HG03442 (cell line): Measurements from ENCODE around the gene ZBED4.
A peak's percentile ranks its signal among the peaks of the same experiment; 100 is the strongest.
"Not testable (repeated sequence)": the region's sequence is repeated elsewhere in the genome, so short reads cannot be mapped to it uniquely, and the experiment has no call there.

Experiments used
- ATAC-seq: cut with Tn5 transposase; IDR thresholded peaks from one replicate; pipeline ENCODE4 v1.9.1; 2021; ENCODE audit warnings: mild to moderate bottlenecking, moderate library complexity; ENCODE audit not compliant: unreplicated experiment

ZBED4 gene

DNA sequence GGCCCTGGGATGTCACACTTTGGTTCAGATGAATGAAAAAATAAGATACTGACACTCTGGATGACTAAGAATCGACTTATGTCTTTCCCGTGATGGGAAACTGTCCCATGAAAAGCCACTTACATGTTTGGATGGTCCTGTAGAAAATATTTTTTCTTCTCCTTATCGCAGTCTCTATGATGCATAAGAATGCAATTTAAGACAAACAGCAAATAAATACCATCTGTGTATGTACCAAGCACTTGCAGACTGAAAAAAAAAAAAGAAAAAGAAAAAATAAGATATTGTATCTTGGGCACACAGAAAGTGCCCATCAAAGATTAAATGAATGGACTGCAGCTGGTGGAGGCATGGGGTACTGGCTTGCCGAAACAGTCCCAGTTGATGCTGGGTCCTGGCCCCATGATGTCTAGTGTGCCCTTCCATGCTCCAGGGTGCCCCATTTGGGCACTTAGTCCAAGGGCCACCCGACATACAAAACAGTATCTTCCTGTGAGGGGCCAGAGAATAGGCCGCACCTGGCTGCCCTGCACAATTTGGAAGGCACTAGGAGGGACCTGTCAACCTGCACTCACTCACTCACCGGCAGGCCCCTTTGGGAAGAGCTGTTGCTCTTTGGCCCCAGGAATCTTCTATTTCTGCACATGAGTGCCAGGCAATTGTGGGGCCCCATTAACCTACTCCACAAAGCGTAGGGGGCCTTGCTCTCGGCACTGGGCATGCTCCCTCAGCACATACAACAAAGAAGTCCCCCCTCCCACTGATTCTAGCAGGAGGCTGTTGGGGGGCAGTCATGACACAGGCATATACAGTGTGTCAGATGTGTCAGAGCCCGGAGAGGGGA is 2.5 kb upstream of the ZBED4 start:
- no peak for ATAC-seq

- not testable (repeated sequence) for ATAC-seq
Measured at GRCh38 chr22:49852568-49852897, 1.1 kb upstream of the ZBED4 start.

DNA sequence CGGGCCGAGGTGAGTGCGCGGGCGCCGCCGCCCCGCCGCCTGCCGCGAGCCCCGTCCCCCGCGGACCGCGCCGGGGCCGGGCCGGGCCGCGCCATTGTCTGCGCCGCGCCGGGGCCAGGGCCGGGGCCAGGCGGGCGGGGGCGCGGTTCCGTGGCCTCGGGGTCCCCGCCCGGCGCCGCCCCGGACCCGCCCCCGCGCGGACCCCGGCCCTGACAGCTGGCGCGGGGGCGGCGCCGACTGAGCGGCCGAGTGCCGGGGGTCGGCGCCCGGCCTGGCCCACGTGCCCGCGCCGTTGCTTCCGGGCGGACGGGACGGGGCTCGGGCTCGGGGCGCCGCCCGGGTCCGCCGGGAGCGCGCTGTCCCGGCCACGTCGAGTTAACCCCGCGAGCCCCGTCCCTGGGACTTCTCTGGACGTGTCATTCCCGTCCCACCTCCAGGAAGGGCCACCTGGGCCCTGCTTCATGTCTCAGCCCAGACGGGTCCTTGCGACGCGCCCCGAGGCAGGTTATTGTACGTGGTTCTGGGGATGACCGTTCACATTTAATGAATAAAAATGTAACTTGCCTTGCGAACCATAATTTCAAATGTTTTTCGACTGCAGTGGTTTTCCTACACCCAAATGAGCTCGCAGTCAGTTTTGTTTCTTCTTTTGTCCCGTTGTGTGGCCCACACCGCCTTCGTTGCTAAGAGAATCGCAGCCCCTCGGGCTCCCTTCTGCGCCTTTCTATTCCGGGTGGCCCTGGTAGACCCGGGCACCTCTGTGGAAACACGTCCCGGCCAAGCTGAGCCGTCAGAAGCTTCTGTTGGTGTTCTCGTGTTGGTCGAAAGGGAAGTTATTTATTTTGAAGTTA is 562 bp downstream of the ZBED4 start:
- peak; percentile 5 for ATAC-seq

DNA sequence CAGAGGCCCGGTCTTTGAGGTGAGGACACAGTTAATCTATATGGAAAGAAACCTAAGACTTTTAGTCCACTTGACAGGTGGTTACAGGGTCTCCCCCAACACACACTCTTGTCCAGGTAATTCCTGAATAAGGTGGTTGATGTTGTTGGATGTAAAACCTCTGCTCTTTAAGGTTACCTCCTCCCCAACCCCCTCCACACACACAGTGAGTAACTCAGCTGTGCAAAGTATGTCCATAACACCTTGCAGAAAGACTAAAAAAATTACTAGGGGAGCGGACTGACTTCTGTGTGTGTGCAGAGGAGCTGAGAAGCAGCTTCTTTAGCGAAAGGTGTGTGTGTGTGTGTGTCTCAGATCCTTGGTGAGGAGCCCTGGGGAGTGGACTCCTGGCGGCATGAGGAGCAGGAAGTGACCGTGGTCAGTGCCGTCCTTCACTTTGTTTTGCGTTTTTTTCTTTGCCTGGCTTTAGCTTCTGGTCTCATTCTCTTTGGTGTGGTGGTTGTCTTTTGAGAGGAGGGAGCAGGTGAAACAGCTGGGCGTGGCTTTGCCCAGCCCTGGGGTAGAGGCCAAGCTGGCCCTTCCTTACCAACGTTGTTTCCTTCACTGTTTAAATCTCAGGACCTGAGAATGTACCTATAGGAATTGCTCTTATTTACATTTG is 1.7 kb downstream of the ZBED4 start:
- no peak for ATAC-seq

- ATAC-seq, result no peak
Measured at GRCh38 chr22:49856343-49856742, 2.7 kb downstream of the ZBED4 start.

DNA sequence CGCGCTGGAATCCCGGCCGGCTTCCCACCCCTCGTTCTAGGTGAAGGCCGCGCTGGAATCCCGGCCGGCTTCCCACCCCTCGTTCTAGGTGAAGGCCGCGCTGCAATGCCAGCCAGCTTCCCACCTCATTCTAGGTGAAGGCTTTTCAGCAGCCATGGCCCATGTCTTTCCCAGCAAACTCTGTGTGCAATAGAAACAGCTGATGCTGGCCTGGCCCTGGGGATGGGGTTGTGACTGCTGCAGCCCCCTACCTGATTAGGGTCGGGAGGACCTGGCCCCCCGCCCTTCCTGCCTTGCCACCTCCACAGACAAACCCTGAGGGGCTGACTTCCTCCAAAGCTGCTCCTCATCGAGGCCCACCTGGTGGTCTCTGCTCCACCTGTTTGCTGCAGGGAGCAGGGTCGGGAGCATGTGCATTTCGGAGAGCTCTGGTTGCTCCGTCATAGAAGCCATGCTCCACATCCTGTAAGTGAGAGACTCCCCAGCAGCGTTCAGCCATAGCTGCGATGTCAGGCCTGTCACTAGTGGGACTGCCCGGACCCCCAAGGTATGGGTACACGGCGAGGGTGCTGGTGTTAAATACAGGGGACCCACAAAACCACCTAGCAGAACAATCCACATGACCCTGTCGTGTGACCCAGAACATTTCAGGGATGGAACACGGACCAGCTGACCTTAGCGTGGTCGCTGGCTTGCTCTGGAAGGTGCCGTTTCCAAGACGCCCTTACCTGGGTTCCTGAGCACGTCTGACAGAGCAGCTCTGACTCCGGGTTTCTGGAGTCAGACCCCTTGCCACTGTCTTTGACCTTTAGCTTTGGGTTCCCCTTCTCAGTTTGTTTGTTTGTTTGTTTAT is 3.3 kb downstream of the ZBED4 start:
- ATAC-seq, result no peak

- ATAC-seq, result no peak
Measured at GRCh38 chr22:49858827-49859226, 5.2 kb downstream of the ZBED4 start.

DNA sequence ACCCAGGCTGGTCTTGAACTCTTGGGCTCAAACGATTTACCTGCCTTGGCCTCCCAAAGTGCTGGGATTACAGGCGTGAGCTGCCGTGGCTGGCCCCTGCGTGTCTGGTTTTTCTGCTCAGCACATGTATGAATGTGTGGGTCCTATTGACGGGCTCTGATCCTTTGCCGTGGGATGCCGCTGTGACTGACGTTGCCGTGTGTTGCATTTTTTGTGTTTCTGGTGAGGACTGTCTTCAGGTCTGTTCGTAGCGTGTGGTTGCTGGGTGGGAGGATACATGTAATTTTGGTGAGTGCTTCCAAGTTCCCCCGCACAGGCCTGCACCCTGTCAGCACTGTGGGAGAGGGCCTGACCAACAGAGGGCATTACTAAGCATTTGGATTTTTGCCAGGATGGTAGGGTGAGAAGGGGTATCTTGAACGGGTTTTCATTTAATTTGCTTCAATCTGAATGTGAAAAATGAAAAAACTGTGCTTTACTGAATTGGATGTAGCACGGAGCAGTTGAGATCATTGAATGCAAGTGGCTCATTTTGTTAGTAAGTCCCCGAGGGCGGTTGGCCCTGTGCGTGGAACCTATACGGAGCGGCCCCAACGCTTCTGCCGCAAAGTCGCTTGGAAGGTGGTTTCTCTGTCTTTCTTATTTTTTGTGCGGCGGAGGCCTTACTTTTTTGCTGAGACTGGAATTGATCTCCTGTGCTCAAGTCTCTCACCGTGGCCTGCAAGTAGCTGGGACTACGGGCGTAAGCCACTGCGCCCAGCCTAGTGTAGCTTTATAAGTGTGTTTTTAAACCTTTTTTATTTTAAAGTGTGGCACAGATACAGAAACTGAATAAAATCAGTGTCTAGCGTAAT is 8.2 kb downstream of the ZBED4 start:
- no peak for ATAC-seq

- no peak for ATAC-seq
Measured at GRCh38 chr22:49862496-49862776, 8.8 kb downstream of the ZBED4 start.

DNA sequence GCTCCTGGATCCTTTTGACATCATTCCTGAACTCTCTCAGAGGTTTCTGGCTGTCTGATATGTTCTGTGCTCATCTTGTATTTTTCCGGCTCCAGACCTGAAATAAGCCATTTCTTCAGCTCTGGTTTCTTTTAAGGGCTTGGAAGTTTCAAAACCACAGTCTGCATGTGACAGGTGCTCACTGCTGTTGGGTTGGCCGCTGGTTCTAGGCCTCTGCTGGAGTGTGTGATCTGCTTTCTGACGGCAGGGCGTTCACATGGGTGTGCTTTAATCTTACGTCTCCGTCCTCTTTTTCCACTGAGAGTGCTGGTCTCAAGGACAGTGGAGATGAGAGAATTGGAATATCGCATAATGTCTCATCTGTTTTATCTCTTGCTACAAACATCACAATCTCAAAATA is 10.3 kb downstream of the ZBED4 start:
- no peak for ATAC-seq

DNA sequence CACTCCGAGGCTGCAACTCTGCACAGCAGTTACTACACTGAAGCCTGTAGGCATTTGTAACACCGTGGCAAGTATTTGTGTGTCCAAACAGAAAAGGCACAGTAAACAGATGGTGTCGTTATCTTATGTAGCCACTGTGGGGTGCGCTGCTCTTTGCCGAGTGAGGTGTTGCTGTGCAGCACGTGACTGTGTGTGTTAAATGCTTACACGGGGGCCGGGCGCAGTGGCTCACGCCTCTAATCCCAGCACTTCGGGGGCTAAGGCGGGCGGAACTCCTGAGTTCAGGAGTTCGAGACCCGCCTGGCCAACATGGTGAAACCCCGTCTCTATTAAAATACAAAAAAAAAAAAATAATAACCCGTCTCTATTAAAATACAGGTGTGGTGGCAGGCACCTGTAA is 11.5 kb downstream of the ZBED4 start:
- ATAC-seq, result no peak

DNA sequence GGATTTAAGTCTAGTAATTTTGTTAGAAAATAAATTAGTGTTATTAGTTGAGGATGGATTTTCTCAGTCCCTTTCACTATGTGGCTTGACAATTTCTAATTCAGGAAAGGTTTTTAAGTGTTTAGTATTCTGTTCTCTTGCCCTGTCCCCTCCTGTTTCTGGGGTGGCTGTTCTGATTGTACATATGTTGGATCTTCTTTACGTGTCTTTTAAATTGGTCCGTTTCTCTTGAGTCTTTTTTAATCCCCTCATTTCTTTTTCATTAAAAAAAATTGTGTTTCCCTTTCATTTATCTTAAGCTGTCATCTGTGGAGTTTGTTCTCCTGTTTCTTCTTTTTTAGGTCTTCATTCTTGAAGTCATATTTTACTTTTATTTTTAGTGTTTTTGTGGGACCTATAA is 12.5 kb downstream of the ZBED4 start:
- no peak for ATAC-seq

- no peak for ATAC-seq
Measured at GRCh38 chr22:49866646-49867045, 13.0 kb downstream of the ZBED4 start.

DNA sequence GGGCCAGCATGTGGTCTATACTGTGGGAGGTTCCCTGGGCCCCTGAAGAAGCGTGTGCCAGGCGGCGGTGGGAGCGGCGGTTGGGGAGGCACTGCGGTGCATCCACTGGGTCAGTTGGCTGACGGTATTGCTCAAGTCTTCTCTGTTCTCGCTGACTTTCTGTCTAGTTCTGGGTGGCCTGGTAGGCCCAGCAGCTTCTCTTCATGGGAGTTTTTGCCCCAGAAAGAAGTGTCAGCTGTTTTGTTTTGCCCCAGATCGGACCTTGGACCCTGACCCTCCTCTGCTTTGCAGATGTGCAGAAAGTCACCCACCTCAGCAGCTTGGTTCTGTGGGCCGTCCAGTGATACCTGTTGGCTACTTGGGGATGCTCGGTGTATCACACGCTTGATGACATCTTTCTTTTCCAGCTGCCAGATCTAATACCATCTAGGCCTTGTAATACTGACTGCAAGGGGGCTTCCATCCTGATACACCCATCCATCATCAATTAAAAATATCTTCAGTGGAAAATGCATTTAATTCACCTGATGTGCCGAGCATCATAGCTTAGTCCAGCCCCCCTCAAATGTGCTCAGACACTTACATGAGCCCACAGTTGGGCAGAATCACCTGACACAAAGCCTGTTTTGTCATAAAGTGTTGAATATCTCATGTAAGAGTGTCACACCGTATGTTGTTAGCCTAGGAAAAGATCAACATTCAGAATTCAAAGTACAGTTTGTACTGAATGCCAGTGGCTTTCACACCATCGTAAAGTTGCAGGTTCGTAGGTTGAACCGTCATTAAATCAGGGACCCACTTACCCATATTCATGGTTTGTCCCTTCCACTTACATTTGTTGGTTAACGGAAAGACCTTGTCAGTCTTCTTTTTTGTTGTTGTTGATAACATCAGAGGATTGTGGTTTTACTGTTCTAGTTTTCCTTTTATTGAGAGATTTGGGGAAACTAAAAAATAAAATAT is 13.9 kb downstream of the ZBED4 start:
- no peak for ATAC-seq

DNA sequence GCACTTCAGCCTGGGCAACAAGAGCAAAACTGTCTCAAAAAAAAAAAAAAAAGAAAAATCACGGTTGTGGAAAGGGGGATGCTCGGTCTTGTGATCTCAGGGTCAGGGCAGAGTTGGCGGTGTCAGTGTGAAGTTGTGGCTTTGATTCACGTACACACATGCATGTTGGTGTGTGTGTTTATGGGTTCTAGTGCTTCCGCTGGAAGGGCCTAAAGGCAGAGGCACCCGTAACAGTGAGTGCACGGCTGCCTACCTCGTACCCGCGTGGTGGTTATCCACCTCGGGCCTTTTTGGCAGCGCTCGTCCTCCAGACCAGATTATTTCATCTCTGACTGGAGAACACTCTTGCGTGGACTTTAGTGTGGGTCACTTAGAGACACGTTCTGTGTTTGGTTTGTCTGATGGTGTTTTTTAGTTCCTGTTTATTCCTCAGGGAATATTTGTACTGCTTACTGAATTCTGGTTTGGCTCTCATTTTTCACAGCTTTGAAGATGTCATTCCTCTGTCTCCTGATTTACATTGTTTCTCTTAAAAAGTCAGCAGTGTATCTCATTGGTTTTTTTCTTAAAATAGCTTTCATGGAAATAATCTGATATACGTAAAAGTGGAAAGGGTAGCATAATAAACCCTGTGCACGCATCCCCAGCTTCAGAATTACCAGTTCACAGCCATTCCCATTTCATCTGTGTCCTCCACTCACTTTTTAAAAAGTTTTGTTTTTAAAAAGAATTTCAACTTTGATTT is 15.6 kb downstream of the ZBED4 start:
- no peak for ATAC-seq

- ATAC-seq, result no peak
Measured at GRCh38 chr22:49869845-49870712, 16.4 kb downstream of the ZBED4 start.

GRCh38 chr22:49871482-49871881 is 17.8 kb downstream of the ZBED4 start:
- ATAC-seq, result no peak
